ENCODE results near the gene VTA1. TPM values are rescaled to one million over a fixed set of nuclear protein-coding genes. Genes with fewer than 3 reads are reported as not detected.
"Not testable (repeated sequence)": the region's sequence is repeated elsewhere in the genome, so short reads cannot be mapped to it uniquely, and the experiment has no call there.

VTA1 gene
- total and polyA plus RNA-seq, 2 of the 13 experiments (the other 11 are each of a cell fraction or from before 2014, with no cell fraction given), result 70.7 to 89.1 TPM

- TF ChIP-seq IKZF5 (CRISPR knock-in tag; IDR thresholded peaks at IDR 0.05) (peak; percentile 85), RBAK (CRISPR knock-in tag; IDR thresholded peaks at IDR 0.05) (peak; percentile 71), HNF4G (CRISPR knock-in tag; IDR thresholded peaks at IDR 0.05; ENCODE audit: borderline replicate concordance, low read depth) (peak; percentile 37; the same call in 1 of the 2 replicates), KMT2A (CRISPR knock-in tag; IDR thresholded peaks at IDR 0.05) (peak; percentile 87), FOSL2 (CRISPR knock-in tag; IDR thresholded peaks at IDR 0.05) (peak; percentile 80), ZNF839 (CRISPR knock-in tag; IDR thresholded peaks at IDR 0.05; ENCODE audit: borderline replicate concordance) (0 out of 2 replicates have a peak, but pooled peaks have one; percentile 65), HNRNPL (IDR thresholded peaks at IDR 0.05; ENCODE audit: low read depth, low read length) (peak; percentile 80), CREB1 (IDR thresholded peaks at IDR 0.05) (peak; percentile 14; the same call in 1 of the 2 replicates), YEATS4 (CRISPR knock-in tag; IDR thresholded peaks at IDR 0.05; ENCODE audit: borderline replicate concordance) (peak; percentile 48; the same call in 1 of the 2 replicates), POGK (CRISPR knock-in tag; conservative IDR thresholded peaks at IDR 0.05) (0 out of 2 replicates have a peak, but pooled peaks have one; percentile 63), DNMT1 (CRISPR knock-in tag; IDR thresholded peaks at IDR 0.05) (0 out of 2 replicates have a peak, but pooled peaks have one; percentile 70), ZNF160 (CRISPR knock-in tag; IDR thresholded peaks at IDR 0.05) (0 out of 2 replicates have a peak, but pooled peaks have one; percentile 75), FOXJ3 (CRISPR knock-in tag; IDR thresholded peaks at IDR 0.05; ENCODE audit: borderline replicate concordance) (peak; percentile 90), GATAD1 (CRISPR knock-in tag; IDR thresholded peaks at IDR 0.05) (peak; percentile 75), ZFX (CRISPR knock-in tag; IDR thresholded peaks at IDR 0.05; ENCODE audit: low read depth) (peak; percentile 88), THRA (CRISPR knock-in tag; IDR thresholded peaks at IDR 0.05; ENCODE audit: borderline replicate concordance) (peak; percentile 68; the same call in 1 of the 2 replicates), ZBTB38 (CRISPR knock-in tag; IDR thresholded peaks at IDR 0.05) (peak; percentile 96), IKZF4 (CRISPR knock-in tag; IDR thresholded peaks at IDR 0.05; ENCODE audit: borderline replicate concordance, low read depth, not compliant biosample characterization) (peak; percentile 58), CBX5 (CRISPR knock-in tag; IDR thresholded peaks at IDR 0.05; ENCODE audit: borderline replicate concordance) (peak; percentile 82)
- not testable (repeated sequence) for TF ChIP-seq HNF4G (IDR thresholded peaks at IDR 0.05; ENCODE audit: borderline replicate concordance, low read depth, low read length); CREB1 (CRISPR knock-in tag; IDR thresholded peaks at IDR 0.05)
- TF ChIP-seq, protein P1, sequence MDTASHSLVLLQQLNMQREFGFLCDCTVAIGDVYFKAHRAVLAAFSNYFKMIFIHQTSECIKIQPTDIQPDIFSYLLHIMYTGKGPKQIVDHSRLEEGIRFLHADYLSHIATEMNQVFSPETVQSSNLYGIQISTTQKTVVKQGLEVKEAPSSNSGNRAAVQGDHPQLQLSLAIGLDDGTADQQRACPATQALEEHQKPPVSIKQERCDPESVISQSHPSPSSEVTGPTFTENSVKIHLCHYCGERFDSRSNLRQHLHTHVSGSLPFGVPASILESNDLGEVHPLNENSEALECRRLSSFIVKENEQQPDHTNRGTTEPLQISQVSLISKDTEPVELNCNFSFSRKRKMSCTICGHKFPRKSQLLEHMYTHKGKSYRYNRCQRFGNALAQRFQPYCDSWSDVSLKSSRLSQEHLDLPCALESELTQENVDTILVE (CRISPR knock-in tag; IDR thresholded peaks at IDR 0.05), result 0 out of 2 replicates have a peak, but pooled peaks have one; percentile 51
Observed at GRCh38 chr6:142232206-142233044, 85.4 kb downstream of the VTA1 start (continued).

Measured in HepG2 (cell line).